Measurements from ENCODE around the gene UGGT1.

DNA sequence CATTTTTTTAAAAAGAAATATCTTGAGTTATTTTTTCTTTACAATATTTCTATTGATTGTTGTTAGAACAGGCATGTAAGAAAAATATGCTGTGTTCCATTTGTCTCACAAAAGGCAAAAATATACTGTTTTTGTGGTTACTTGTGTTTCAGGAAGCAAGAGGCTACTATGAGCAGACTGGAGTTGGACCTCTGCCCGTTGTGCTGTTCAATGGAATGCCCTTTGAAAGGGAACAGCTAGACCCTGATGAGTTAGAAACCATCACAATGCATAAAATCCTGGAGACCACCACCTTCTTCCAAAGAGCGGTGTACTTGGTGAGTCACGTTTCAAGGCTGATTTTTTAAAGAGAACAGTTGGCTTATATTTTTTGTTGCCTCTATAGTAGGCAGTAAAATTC, 54.7 kb downstream of the UGGT1 start:
- TF ChIP-seq GATA2 (IDR thresholded peaks at IDR 0.05; ENCODE audit: low read depth, low read length) (no peak), GATA3 (IDR thresholded peaks at IDR 0.05; ENCODE audit: low read depth, low read length) (no peak)

All from SH-SY5Y (cell line).